Osteoblast (primary cell): ENCODE measurements around the gene DEAF1. TPM values are rescaled to one million over a fixed set of nuclear protein-coding genes. Genes with fewer than 3 reads are reported as not detected.

Source experiments
- DNase-seq: peaks from one replicate; pipeline ENCODE4 v3.0.0; 2011; ENCODE audit warnings: low spot score, mixed read lengths; ENCODE audit not compliant: insufficient read length; ENCODE audit errors: missing footprints
- H2AFZ ChIP-seq: 2 replicates; pipeline ENCODE4 v1.6.0; 2011; ENCODE audit warnings: mild to moderate bottlenecking, low read length
- H3K27ac ChIP-seq: 2 replicates; pipeline ENCODE4 v1.5.1; 2011; ENCODE audit warnings: mild to moderate bottlenecking, low read depth, low read length, moderate library complexity
- H3K27me3 ChIP-seq: 2 replicates; pipeline ENCODE4 v1.6.0; 2012; ENCODE audit warnings: mild to moderate bottlenecking, control low read depth, inconsistent platforms, low read length, moderate library complexity; ENCODE audit not compliant: insufficient read depth
- H3K36me3 ChIP-seq: 2 replicates; pipeline ENCODE4 v1.5.1; 2011; ENCODE audit warnings: mild to moderate bottlenecking, low read length, control low read depth, moderate library complexity; ENCODE audit not compliant: insufficient read depth
- H3K4me1 ChIP-seq: 2 replicates; pipeline ENCODE4 v1.5.1; 2011; ENCODE audit warnings: mild to moderate bottlenecking, low read length, control low read depth, moderate library complexity; ENCODE audit not compliant: insufficient read depth
- H3K4me2 ChIP-seq: 2 replicates; pipeline ENCODE4 v1.6.0; 2011; ENCODE audit warnings: mild to moderate bottlenecking, low read length; ENCODE audit not compliant: insufficient read depth
- H3K4me3 ChIP-seq: fragments of 200-600 bp; sonication (generic); 3 replicates; pipeline ENCODE4 v1.5.1; 2012; ENCODE audit warnings: mild to moderate bottlenecking, low read length, inconsistent platforms; ENCODE audit not compliant: insufficient read depth
- H3K79me2 ChIP-seq: 2 replicates; pipeline ENCODE4 v1.6.0; 2012; ENCODE audit warnings: mild to moderate bottlenecking, low read length, control low read depth, inconsistent platforms; ENCODE audit not compliant: insufficient read depth
- H3K9me3 ChIP-seq: 2 replicates; pipeline ENCODE4 v1.5.1; 2011; ENCODE audit warnings: low read depth, low read length, control low read depth
- H4K20me1 ChIP-seq: 2 replicates; pipeline ENCODE4 v1.6.0; 2012; ENCODE audit warnings: mild to moderate bottlenecking, low read length, control low read depth; ENCODE audit not compliant: insufficient read depth
- total RNA-seq: library from RNA; depleted of rRNA; stranded (reverse); fragments of >200 nt; gene quantifications from 2 replicates; pipeline ENCODE4 v1.2.3, GENCODE V29; 2012
- TF ChIP-seq, protein P1 (sequence below): IDR thresholded peaks from 2 replicates; pipeline ENCODE4 v1.5.1; 2011; ENCODE audit warnings: mild to moderate bottlenecking, low read depth, low read length, moderate library complexity; ENCODE audit errors: extremely low read depth

Gene DEAF1
- total RNA-seq, 1 donor: 44.2 TPM

- Histone ChIP-seq H3K4me3 (no peak overlapping the region), H3K4me1 (peaks cover 8% of the 10 kb centered on the region), H3K27me3 (no peaks in the 10 kb centered on the region), H3K36me3 (no peaks in the 10 kb centered on the region), H3K4me2 (no peak overlapping the region), H4K20me1 (no peaks in the 10 kb centered on the region), H3K9me3 (no peaks in the 10 kb centered on the region), H3K79me2 (no peaks in the 10 kb centered on the region), H2AFZ (no peak overlapping the region), H3K27ac (no peak overlapping the region)
- TF ChIP-seq, protein P1, sequence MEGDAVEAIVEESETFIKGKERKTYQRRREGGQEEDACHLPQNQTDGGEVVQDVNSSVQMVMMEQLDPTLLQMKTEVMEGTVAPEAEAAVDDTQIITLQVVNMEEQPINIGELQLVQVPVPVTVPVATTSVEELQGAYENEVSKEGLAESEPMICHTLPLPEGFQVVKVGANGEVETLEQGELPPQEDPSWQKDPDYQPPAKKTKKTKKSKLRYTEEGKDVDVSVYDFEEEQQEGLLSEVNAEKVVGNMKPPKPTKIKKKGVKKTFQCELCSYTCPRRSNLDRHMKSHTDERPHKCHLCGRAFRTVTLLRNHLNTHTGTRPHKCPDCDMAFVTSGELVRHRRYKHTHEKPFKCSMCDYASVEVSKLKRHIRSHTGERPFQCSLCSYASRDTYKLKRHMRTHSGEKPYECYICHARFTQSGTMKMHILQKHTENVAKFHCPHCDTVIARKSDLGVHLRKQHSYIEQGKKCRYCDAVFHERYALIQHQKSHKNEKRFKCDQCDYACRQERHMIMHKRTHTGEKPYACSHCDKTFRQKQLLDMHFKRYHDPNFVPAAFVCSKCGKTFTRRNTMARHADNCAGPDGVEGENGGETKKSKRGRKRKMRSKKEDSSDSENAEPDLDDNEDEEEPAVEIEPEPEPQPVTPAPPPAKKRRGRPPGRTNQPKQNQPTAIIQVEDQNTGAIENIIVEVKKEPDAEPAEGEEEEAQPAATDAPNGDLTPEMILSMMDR: no peak
- peak; percentile 56 for DNase-seq
Observed at GRCh38 chr11:714436-714835, 19.4 kb upstream of the DEAF1 start.

- DNase-seq: peak; percentile 81
- no peaks in the 10 kb centered on the region for H3K9me3 ChIP-seq
- H3K4me2 ChIP-seq: no peak overlapping the region
- peaks cover 10% of the 10 kb centered on the region for H3K4me1 ChIP-seq
- H3K27ac ChIP-seq: no peak overlapping the region
- no peak overlapping the region for H2AFZ ChIP-seq
- no peaks in the 10 kb centered on the region for H3K36me3 ChIP-seq
- H4K20me1 ChIP-seq: no peaks in the 10 kb centered on the region
- H3K4me3 ChIP-seq: no peak overlapping the region
- peaks cover 2% of the 10 kb centered on the region for H3K79me2 ChIP-seq
- no peaks in the 10 kb centered on the region for H3K27me3 ChIP-seq
- TF ChIP-seq, protein P1: no peak
Observed at GRCh38 chr11:709109-709997, 14.3 kb upstream of the DEAF1 start.

DNA sequence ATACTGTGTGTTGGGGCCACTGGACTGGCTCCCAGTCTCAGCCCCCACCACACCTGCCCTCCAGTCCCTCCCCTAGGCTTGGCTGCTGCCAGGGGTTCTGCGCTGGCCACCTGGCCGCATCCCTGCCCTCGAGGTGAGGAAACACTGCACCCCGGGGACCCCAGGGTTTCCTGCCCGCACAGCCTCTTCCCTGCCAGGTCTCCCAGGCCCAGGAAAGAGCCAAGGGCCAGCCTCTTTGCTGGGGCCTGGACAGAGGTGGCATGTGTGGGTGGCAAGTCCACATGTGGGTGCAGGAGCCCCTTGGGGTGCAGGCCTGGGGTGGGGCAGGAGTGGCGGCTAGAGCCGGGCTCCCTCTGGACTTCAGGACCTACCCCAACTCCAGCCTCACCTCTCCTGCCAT, 13.5 kb upstream of the DEAF1 start:
- peak; percentile 88 for DNase-seq
- Histone ChIP-seq H3K79me2 (peaks cover 2% of the 10 kb centered on the region), H2AFZ (no peak overlapping the region), H3K27ac (no peak overlapping the region), H3K4me1 (peaks cover 10% of the 10 kb centered on the region), H3K4me3 (no peak overlapping the region), H3K9me3 (no peaks in the 10 kb centered on the region), H3K4me2 (no peak overlapping the region), H4K20me1 (no peaks in the 10 kb centered on the region), H3K36me3 (no peaks in the 10 kb centered on the region), H3K27me3 (no peaks in the 10 kb centered on the region)
- TF ChIP-seq, protein P1: no peak

DNA sequence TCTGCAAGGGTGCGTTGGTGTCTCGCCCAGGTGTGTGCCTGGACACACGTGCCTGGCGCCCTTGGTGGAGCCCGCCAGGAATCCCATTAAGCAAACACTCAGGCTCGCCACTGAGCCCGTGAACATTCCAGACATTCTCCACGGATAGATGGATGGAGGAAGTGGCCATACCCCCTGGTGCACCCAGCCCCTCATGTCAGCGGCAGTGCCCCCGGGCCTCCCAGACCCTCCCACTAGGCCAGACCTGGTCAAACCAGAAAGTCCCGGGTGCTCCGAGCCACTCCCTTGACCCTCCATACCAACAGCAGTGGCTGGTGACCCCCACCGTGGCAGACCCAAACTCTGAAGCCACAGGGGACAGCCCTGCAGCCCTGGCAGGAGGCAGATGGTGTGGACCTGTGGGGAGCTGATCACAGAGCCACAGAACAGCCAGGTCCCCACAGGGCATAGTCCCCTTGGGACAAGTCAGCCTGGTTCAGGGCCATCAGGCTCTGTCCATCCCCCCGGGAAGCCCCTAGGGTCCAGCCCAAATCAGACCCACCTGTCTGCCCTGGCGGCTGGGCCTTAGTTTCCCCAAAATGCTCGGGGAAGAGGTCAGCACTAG, 12.9 kb upstream of the DEAF1 start:
- Histone ChIP-seq H3K27me3 (no peaks in the 10 kb centered on the region), H3K4me1 (peaks cover 12% of the 10 kb centered on the region), H3K36me3 (no peaks in the 10 kb centered on the region), H3K4me3 (no peak overlapping the region), H3K27ac (no peak overlapping the region), H3K79me2 (peaks cover 2% of the 10 kb centered on the region), H2AFZ (no peak overlapping the region), H3K9me3 (no peaks in the 10 kb centered on the region), H4K20me1 (no peaks in the 10 kb centered on the region), H3K4me2 (no peak overlapping the region)
- TF ChIP-seq, protein P1: no peak
- DNase-seq: peak; percentile 72
